Measurements from ENCODE around the gene POU1F1.
A peak's percentile ranks its signal among the peaks of the same experiment; 100 is the strongest.

POU1F1 gene

GRCh38 chr3:87246662-87247429 lies 29.5 kb downstream of the POU1F1 start:
- ChIA-PET POLR2A (ENCODE audit: low non-redundant PET) (no interaction called here), CTCF (no interaction called here)
- TF ChIP-seq, protein P1, sequence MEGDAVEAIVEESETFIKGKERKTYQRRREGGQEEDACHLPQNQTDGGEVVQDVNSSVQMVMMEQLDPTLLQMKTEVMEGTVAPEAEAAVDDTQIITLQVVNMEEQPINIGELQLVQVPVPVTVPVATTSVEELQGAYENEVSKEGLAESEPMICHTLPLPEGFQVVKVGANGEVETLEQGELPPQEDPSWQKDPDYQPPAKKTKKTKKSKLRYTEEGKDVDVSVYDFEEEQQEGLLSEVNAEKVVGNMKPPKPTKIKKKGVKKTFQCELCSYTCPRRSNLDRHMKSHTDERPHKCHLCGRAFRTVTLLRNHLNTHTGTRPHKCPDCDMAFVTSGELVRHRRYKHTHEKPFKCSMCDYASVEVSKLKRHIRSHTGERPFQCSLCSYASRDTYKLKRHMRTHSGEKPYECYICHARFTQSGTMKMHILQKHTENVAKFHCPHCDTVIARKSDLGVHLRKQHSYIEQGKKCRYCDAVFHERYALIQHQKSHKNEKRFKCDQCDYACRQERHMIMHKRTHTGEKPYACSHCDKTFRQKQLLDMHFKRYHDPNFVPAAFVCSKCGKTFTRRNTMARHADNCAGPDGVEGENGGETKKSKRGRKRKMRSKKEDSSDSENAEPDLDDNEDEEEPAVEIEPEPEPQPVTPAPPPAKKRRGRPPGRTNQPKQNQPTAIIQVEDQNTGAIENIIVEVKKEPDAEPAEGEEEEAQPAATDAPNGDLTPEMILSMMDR (conservative IDR thresholded peaks at IDR 0.05; ENCODE audit: low read depth): no peak
- no peak for DNase-seq (ENCODE audit: low spot score)
- H3K27ac ChIP-seq: no peak overlapping the region

DNA sequence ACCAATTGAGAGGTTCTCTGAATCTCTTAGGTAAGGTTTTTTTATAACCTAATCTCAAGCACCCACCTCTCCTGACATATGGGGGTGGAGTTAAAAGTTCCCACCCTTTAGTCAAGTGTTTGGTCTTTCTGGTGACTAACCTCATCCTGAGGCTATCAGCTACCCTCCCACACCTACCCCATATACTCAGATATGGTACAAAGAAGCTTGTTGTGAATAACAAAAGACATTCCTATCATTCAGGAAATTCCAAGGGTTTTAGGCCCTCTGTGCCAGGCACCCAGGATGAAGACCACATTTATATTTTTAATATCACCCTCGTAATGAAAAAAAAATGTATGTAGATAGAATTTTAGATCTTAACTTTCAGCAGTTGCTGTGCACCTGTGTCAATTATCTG lies 40.3 kb downstream of the POU1F1 start:
- TF ChIP-seq, protein P1 (conservative IDR thresholded peaks at IDR 0.05; ENCODE audit: low read depth): no peak
- POLR2A ChIA-PET (ENCODE audit: low non-redundant PET): no interaction called here

DNA sequence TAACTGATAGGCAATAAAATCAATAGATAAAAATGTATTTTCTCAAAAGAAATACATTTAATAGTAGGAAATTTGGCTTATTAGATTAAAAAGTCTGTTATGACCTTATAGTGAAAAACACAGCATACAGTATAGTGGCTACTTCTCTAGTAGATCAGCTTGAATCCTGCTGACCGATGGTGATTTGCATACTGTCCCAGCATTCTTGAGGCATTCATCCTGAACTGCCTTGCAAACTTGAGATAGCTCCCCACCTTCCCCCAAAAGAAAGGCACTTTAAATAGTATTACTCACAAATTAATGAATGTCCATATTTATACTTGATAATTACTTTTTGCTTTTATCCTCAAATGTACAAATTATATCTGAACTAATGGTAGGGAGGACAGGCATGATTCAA lies 42.6 kb downstream of the POU1F1 start:
- TF ChIP-seq, protein P1 (conservative IDR thresholded peaks at IDR 0.05; ENCODE audit: low read depth): no peak
- no peak for DNase-seq (ENCODE audit: low spot score)
- POLR2A ChIA-PET (ENCODE audit: low non-redundant PET): no interaction called here
- H3K27ac ChIP-seq: no peak overlapping the region
- CTCF ChIA-PET: no interaction called here

More for the DNA sequence above, 40.3 kb downstream of the POU1F1 start:
- no peak for DNase-seq (ENCODE audit: low spot score)
- CTCF ChIA-PET: no interaction called here
- H3K27ac ChIP-seq: no peak overlapping the region

- ChIA-PET POLR2A (ENCODE audit: low non-redundant PET) (no interaction called here), CTCF (no interaction called here)
- no peak for DNase-seq (ENCODE audit: low spot score)
- H3K27ac ChIP-seq: no peak overlapping the region
- TF ChIP-seq, protein P1 (conservative IDR thresholded peaks at IDR 0.05; ENCODE audit: low read depth): no peak
These were observed 47.3 kb downstream of the POU1F1 start for GRCh38 chr3:87229113-87229512.

- CTCF ChIA-PET: no interaction called here
- TF ChIP-seq, protein P1 (conservative IDR thresholded peaks at IDR 0.05; ENCODE audit: low read depth): no peak
- DNase-seq (ENCODE audit: low spot score): peak; percentile 26
- POLR2A ChIA-PET (ENCODE audit: low non-redundant PET): no interaction called here
- no peak overlapping the region for H3K27ac ChIP-seq
These were observed 48.1 kb downstream of the POU1F1 start for GRCh38 chr3:87228316-87228715.

- peak overlapping the region; percentile 81 for H3K27ac ChIP-seq
- no peak for DNase-seq (ENCODE audit: low spot score)
- CTCF ChIA-PET: no interaction called here
- POLR2A ChIA-PET (ENCODE audit: low non-redundant PET): no interaction called here
- TF ChIP-seq, protein P1 (conservative IDR thresholded peaks at IDR 0.05; ENCODE audit: low read depth): no peak
These were observed 48.6 kb downstream of the POU1F1 start for GRCh38 chr3:87227835-87228144.
